ENCODE data around the gene DNAH6.
A peak's percentile ranks its signal among the peaks of the same experiment; 100 is the strongest.

DNAH6 gene

DNA sequence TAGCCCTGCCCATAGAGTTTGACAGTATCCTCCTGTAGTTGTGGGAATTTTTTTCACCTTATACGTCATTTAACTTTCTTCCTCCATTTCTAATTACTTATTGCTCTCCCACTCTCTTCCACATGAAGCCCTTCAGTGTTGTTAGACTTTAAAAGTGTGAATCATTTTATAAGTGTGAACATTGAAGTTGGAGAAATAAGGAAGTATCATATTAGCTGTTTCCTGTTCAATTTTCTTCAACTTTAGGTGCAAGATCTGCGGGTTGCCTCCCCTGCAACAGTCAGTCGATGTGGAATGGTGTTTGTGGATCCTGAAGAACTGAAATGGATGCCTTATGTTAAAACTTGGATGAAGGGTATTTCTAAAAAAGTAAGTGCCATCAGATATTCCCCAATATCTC is 138.1 kb downstream of the DNAH6 start:
- CTCF ChIA-PET, result no interaction called here
- no CpG with 5 or more reads among the region's 3 CpGs for WGBS (ENCODE audit: insufficient coverage)
- peaks cover 0 to 3% (median 0%) of the 10 kb centered on the region in 5 experiments for H3K9me3 ChIP-seq (ENCODE audit: control extremely low read depth in 1 of 5, control insufficient read depth in 4 of 5, insufficient read depth in 2 of 5, low read depth in 1 of 5, low read length in 4 of 5)
- POLR2A ChIA-PET, result no interaction called here
- peak in 1 of 3 donors; percentile 1 for DNase-seq
- H3K27ac ChIP-seq (ENCODE audit: insufficient read depth in 1 of 2, low read depth in 1 of 2, low read length in 2 of 2, poor library complexity in 1 of 2, severe bottlenecking in 2 of 2), result no peak overlapping the region
- H3K4me3 ChIP-seq (ENCODE audit: control insufficient read depth in 1 of 7, extremely low read depth in 1 of 7, insufficient read depth in 4 of 7, low read depth in 2 of 7, low read length in 6 of 7), result no peak overlapping the region
- no peaks in the 10 kb centered on the region for H3K4me1 ChIP-seq (ENCODE audit: control extremely low read depth in 1 of 4, control insufficient read depth in 4 of 4, insufficient read depth in 4 of 4, low read length in 3 of 4)
- H3K27me3 ChIP-seq (replicated peaks in 2 of 5; ENCODE audit: control insufficient read depth in 4 of 5, insufficient read depth in 5 of 5, low read length in 4 of 5), result no peaks in the 10 kb centered on the region
- H3K36me3 ChIP-seq (ENCODE audit: control insufficient read depth in 4 of 4, insufficient read depth in 4 of 4, low read length in 3 of 4), result no peaks in the 10 kb centered on the region

DNA sequence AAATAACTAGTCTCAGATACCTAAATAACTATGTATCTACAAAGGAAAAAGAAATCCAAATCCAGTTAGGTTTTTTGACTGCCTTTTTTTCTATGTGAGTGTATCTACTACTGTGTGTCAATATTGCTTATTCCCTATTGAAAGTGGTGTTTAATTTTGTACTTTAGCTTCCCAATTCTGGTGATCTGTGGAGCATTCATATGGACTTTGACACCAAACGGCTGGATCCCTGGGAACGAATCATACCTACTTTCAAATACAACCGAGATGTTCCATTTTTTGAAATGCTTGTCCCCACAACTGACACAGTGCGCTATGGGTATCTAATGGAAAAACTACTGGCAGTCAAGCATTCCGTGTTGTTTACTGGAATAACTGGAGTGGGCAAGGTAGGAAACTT is 152.8 kb downstream of the DNAH6 start:
- 94% methylated on average over 5 of the region's 5 CpGs for WGBS (ENCODE audit: insufficient coverage)
- CTCF ChIA-PET, result no interaction called here

DNA sequence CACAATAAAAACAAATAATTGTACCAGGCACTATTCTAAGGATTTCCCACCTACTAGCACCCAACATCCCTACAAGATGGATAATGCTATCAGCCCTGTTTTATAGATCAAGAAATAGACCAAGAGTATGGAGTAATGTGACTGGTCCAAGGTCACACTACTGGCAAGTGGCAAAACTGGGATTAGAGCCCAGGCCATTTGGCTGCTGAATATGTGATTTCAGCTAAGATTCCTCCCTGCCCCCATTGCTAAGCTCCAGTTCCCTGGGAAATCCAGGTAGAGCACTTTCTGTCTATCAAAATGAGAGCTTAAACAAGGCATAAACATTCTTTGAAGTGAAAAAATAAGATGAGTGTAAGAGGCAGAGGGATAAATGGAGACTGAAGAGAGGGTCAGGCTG is 157.8 kb downstream of the DNAH6 start:
- Histone ChIP-seq H3K36me3 (ENCODE audit: control insufficient read depth in 4 of 4, insufficient read depth in 4 of 4, low read length in 3 of 4) (no peaks in the 10 kb centered on the region), H3K27me3 (replicated peaks in 2 of 5; ENCODE audit: control insufficient read depth in 4 of 5, insufficient read depth in 5 of 5, low read length in 4 of 5) (no peaks in the 10 kb centered on the region), H3K4me3 (ENCODE audit: control insufficient read depth in 1 of 7, extremely low read depth in 1 of 7, insufficient read depth in 4 of 7, low read depth in 2 of 7, low read length in 6 of 7) (no peak overlapping the region), H3K4me1 (ENCODE audit: control extremely low read depth in 1 of 4, control insufficient read depth in 4 of 4, insufficient read depth in 4 of 4, low read length in 3 of 4) (no peaks in the 10 kb centered on the region), H3K27ac (ENCODE audit: insufficient read depth in 1 of 2, low read depth in 1 of 2, low read length in 2 of 2, poor library complexity in 1 of 2, severe bottlenecking in 2 of 2) (no peak overlapping the region), H3K9me3 (ENCODE audit: control extremely low read depth in 1 of 5, control insufficient read depth in 4 of 5, insufficient read depth in 2 of 5, low read depth in 1 of 5, low read length in 4 of 5) (no peaks in the 10 kb centered on the region)
- CTCF ChIA-PET, result no interaction called here
- no peak for DNase-seq
- POLR2A ChIA-PET, result no interaction called here

More for the DNA sequence above, 152.8 kb downstream of the DNAH6 start:
- Histone ChIP-seq H3K27me3 (replicated peaks in 2 of 5; ENCODE audit: control insufficient read depth in 4 of 5, insufficient read depth in 5 of 5, low read length in 4 of 5) (no peaks in the 10 kb centered on the region), H3K4me3 (ENCODE audit: control insufficient read depth in 1 of 7, extremely low read depth in 1 of 7, insufficient read depth in 4 of 7, low read depth in 2 of 7, low read length in 6 of 7) (no peak overlapping the region), H3K36me3 (ENCODE audit: control insufficient read depth in 4 of 4, insufficient read depth in 4 of 4, low read length in 3 of 4) (no peaks in the 10 kb centered on the region), H3K27ac (ENCODE audit: insufficient read depth in 1 of 2, low read depth in 1 of 2, low read length in 2 of 2, poor library complexity in 1 of 2, severe bottlenecking in 2 of 2) (no peak overlapping the region), H3K4me1 (ENCODE audit: control extremely low read depth in 1 of 4, control insufficient read depth in 4 of 4, insufficient read depth in 4 of 4, low read length in 3 of 4) (no peaks in the 10 kb centered on the region), H3K9me3 (ENCODE audit: control extremely low read depth in 1 of 5, control insufficient read depth in 4 of 5, insufficient read depth in 2 of 5, low read depth in 1 of 5, low read length in 4 of 5) (no peaks in the 10 kb centered on the region)
- no peak for DNase-seq
- POLR2A ChIA-PET, result no interaction called here

DNA sequence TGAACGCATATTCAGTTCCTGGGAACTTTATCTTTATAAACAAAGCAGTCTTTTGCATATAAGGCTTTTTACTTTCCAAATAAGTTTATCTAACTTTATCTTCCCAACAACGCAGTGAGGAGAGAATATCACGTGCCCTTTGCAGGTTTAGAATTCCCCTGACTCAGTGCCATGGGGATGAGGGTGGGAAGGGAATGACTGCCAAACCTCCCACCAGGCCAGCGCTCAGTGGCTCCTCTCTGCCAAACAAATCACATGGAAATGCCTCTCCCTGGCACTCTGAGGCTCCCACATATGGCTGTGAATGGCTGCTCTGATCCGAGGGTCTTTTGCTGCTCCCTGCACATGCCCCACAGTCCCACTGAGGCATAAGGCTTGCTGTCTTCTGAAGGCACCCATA is 158.3 kb downstream of the DNAH6 start:
- Histone ChIP-seq H3K4me3 (ENCODE audit: control insufficient read depth in 1 of 7, extremely low read depth in 1 of 7, insufficient read depth in 4 of 7, low read depth in 2 of 7, low read length in 6 of 7) (no peak overlapping the region), H3K36me3 (ENCODE audit: control insufficient read depth in 4 of 4, insufficient read depth in 4 of 4, low read length in 3 of 4) (no peaks in the 10 kb centered on the region), H3K27ac (ENCODE audit: insufficient read depth in 1 of 2, low read depth in 1 of 2, low read length in 2 of 2, poor library complexity in 1 of 2, severe bottlenecking in 2 of 2) (no peak overlapping the region), H3K4me1 (ENCODE audit: control extremely low read depth in 1 of 4, control insufficient read depth in 4 of 4, insufficient read depth in 4 of 4, low read length in 3 of 4) (no peaks in the 10 kb centered on the region), H3K9me3 (ENCODE audit: control extremely low read depth in 1 of 5, control insufficient read depth in 4 of 5, insufficient read depth in 2 of 5, low read depth in 1 of 5, low read length in 4 of 5) (no peaks in the 10 kb centered on the region), H3K27me3 (replicated peaks in 2 of 5; ENCODE audit: control insufficient read depth in 4 of 5, insufficient read depth in 5 of 5, low read length in 4 of 5) (no peaks in the 10 kb centered on the region)
- ChIA-PET POLR2A (no interaction called here), CTCF (no interaction called here)
- DNase-seq, result no peak
- 95% methylated on average over 2 of the region's 5 CpGs for WGBS (ENCODE audit: insufficient coverage)

DNA sequence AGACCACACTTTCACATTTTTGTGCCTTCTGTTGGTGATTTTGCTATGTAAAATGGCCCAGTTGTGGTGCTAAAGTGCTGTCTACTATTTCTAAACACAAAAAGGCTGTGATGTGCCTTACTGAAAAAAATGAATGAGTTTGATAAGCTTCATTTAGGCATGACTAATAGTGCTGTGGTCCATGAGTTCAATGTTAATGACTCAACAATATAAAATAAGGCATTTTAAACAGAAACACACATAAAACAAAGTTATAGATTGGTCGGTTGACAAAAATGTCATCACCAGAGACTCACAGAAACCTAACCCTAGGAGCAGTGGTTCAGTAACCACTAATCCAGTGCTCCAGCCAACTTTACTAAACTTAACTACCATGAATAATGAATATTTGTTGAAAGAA is 160.0 kb downstream of the DNAH6 start:
- ChIA-PET POLR2A (no interaction called here), CTCF (no interaction called here)
- Histone ChIP-seq H3K36me3 (ENCODE audit: control insufficient read depth in 4 of 4, insufficient read depth in 4 of 4, low read length in 3 of 4) (no peaks in the 10 kb centered on the region), H3K27ac (ENCODE audit: insufficient read depth in 1 of 2, low read depth in 1 of 2, low read length in 2 of 2, poor library complexity in 1 of 2, severe bottlenecking in 2 of 2) (no peak overlapping the region), H3K4me1 (ENCODE audit: control extremely low read depth in 1 of 4, control insufficient read depth in 4 of 4, insufficient read depth in 4 of 4, low read length in 3 of 4) (no peaks in the 10 kb centered on the region), H3K9me3 (ENCODE audit: control extremely low read depth in 1 of 5, control insufficient read depth in 4 of 5, insufficient read depth in 2 of 5, low read depth in 1 of 5, low read length in 4 of 5) (no peaks in the 10 kb centered on the region), H3K4me3 (ENCODE audit: control insufficient read depth in 1 of 7, extremely low read depth in 1 of 7, insufficient read depth in 4 of 7, low read depth in 2 of 7, low read length in 6 of 7) (no peak overlapping the region), H3K27me3 (replicated peaks in 2 of 5; ENCODE audit: control insufficient read depth in 4 of 5, insufficient read depth in 5 of 5, low read length in 4 of 5) (no peaks in the 10 kb centered on the region)
- WGBS (ENCODE audit: insufficient coverage), result 100% methylated on average over 1 of the region's 1 CpG
- DNase-seq, result no peak

DNA sequence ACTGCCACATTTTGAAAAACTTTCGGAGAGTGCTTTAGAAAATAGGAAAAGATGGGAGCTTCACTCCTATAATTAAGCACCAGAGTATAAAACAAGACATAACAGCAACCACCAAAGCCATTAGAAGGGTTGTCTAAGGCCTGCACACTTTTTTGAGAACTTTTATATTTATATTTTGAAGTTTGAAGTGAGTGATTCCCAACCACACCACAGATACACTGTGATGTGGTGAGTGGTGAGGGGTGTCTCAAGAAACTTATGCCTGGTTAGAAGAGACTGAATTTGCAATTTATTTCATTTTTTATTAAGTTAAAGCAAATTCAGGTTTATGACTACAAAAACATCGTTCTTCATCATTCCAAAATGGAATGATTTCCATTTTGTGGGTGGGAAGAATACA is 161.9 kb downstream of the DNAH6 start:
- Histone ChIP-seq H3K36me3 (ENCODE audit: control insufficient read depth in 4 of 4, insufficient read depth in 4 of 4, low read length in 3 of 4) (no peaks in the 10 kb centered on the region), H3K4me1 (ENCODE audit: control extremely low read depth in 1 of 4, control insufficient read depth in 4 of 4, insufficient read depth in 4 of 4, low read length in 3 of 4) (no peaks in the 10 kb centered on the region), H3K27me3 (replicated peaks in 2 of 5; ENCODE audit: control insufficient read depth in 4 of 5, insufficient read depth in 5 of 5, low read length in 4 of 5) (no peaks in the 10 kb centered on the region), H3K27ac (ENCODE audit: insufficient read depth in 1 of 2, low read depth in 1 of 2, low read length in 2 of 2, poor library complexity in 1 of 2, severe bottlenecking in 2 of 2) (no peak overlapping the region), H3K9me3 (ENCODE audit: control extremely low read depth in 1 of 5, control insufficient read depth in 4 of 5, insufficient read depth in 2 of 5, low read depth in 1 of 5, low read length in 4 of 5) (no peaks in the 10 kb centered on the region), H3K4me3 (ENCODE audit: control insufficient read depth in 1 of 7, extremely low read depth in 1 of 7, insufficient read depth in 4 of 7, low read depth in 2 of 7, low read length in 6 of 7) (no peak overlapping the region)
- no peak for DNase-seq
- WGBS (ENCODE audit: insufficient coverage), result no CpG with 5 or more reads among the region's 2 CpGs
- CTCF ChIA-PET, result no interaction called here
- POLR2A ChIA-PET, result no interaction called here

DNA sequence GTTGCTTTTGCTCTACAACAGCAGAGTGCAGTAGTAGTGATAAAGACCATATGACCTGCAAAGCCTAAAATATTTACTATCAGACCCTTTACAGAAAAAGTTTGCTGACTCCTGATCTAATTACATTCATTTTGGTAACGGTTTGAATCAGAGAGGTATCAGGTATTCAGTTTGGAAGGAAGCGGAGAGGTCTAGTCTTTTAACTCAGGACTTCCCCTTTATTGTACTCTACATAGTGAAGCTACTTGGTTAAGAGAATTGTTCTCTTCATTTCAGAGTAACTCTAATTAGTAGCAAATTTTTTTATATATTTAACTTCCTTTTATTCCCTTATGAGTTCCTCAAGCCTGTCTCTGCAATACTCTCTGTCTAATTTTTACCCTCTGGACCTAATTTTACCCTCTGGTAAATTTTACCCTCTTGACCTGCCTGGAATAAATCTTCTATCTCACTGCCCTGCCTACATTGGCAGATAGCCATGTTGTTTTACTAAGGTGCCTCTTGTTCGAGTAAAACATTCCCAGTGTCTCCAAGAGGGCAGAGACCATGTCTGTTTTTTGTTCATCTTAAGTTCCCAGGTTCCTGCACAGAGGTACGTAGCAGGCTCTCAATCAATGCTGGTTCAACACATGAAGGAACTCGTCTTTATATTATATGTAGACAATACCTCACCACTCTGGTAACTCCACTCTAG is 170.6 kb downstream of the DNAH6 start:
- POLR2A ChIA-PET, result no interaction called here
- no peaks in the 10 kb centered on the region for H3K36me3 ChIP-seq (ENCODE audit: control insufficient read depth in 4 of 4, insufficient read depth in 4 of 4, low read length in 3 of 4)
- DNase-seq, result peak in 2 of 3 donors; percentile 31 to 40
- no peaks in the 10 kb centered on the region for H3K4me1 ChIP-seq (ENCODE audit: control extremely low read depth in 1 of 4, control insufficient read depth in 4 of 4, insufficient read depth in 4 of 4, low read length in 3 of 4)
- CTCF ChIA-PET, result interaction anchor here (0.9 kb wide), 1 partner anchor 16 kb away, joined by 3 read pairs; no protein-coding TSS in a partner anchor
- no peaks in the 10 kb centered on the region for H3K27me3 ChIP-seq (replicated peaks in 2 of 5; ENCODE audit: control insufficient read depth in 4 of 5, insufficient read depth in 5 of 5, low read length in 4 of 5)
- whole genome bisulfite sequencing (ENCODE audit: insufficient coverage), result 51% methylated on average over 2 of the region's 5 CpGs
- H3K27ac ChIP-seq (ENCODE audit: insufficient read depth in 1 of 2, low read depth in 1 of 2, low read length in 2 of 2, poor library complexity in 1 of 2, severe bottlenecking in 2 of 2), result no peak overlapping the region
- no peak overlapping the region for H3K4me3 ChIP-seq (ENCODE audit: control insufficient read depth in 1 of 7, extremely low read depth in 1 of 7, insufficient read depth in 4 of 7, low read depth in 2 of 7, low read length in 6 of 7)
- no peaks in the 10 kb centered on the region for H3K9me3 ChIP-seq (ENCODE audit: control extremely low read depth in 1 of 5, control insufficient read depth in 4 of 5, insufficient read depth in 2 of 5, low read depth in 1 of 5, low read length in 4 of 5)

All from common myeloid progenitor, CD34-positive (primary cell).